Activated naive CD8-positive, alpha-beta T cell (primary cell): ENCODE data around the gene S1PR2.

ENCODE experiments used
- H3K27ac Mint-ChIP-seq: one replicate; pipeline ENCODE4 v1.8.0; 2021; ENCODE audit warnings: mixed read lengths
- H3K27me3 Mint-ChIP-seq: one replicate; pipeline ENCODE4 v1.8.0; 2021; ENCODE audit warnings: mixed read lengths
- H3K36me3 Mint-ChIP-seq: one replicate; pipeline ENCODE4 v1.8.0; 2021; ENCODE audit warnings: mixed read lengths
- H3K4me1 Mint-ChIP-seq: one replicate; pipeline ENCODE4 v1.8.0; 2021; ENCODE audit warnings: low read depth, mixed read lengths
- H3K4me3 Mint-ChIP-seq: one replicate; pipeline ENCODE4 v1.8.0; 2021; ENCODE audit warnings: mild to moderate bottlenecking, mixed read lengths
- H3K9me3 Mint-ChIP-seq: one replicate; pipeline ENCODE4 v1.8.0; 2021; ENCODE audit warnings: low read depth, mixed read lengths

Gene S1PR2

GRCh38 chr19:10230861-10231611 lies at the start of gene S1PR2:
S1PR2 (minus strand) TSS chr19:10231331; CDS start chr19:10224905, 6,426 bp downstream.
- peak within 1 kb of the TSS; percentile 68 for H3K27ac Mint-ChIP-seq
- peak within 1 kb of the TSS; percentile 85 for H3K4me3 Mint-ChIP-seq
- H3K4me1 Mint-ChIP-seq, result peaks cover 15% of the 10 kb centered on the region
- H3K36me3 Mint-ChIP-seq, result peaks cover 2% of the 10 kb centered on the region
- no peaks in the 10 kb centered on the region for H3K27me3 Mint-ChIP-seq
- H3K9me3 Mint-ChIP-seq, result no peaks in the 10 kb centered on the region

GRCh38 chr19:10279737-10280442 lies 48.8 kb upstream of the S1PR2 start:
- Mint-ChIP-seq H3K9me3 (no peaks in the 10 kb centered on the region), H3K27me3 (no peaks in the 10 kb centered on the region), H3K4me3 (no peak overlapping the region), H3K27ac (no peak overlapping the region), H3K36me3 (peaks cover under 1% of the 10 kb centered on the region), H3K4me1 (peaks cover 9% of the 10 kb centered on the region)

GRCh38 chr19:10278935-10279334 lies 47.8 kb upstream of the S1PR2 start:
- H3K27ac Mint-ChIP-seq, result no peak overlapping the region
- no peaks in the 10 kb centered on the region for H3K9me3 Mint-ChIP-seq
- H3K4me1 Mint-ChIP-seq, result peaks cover 10% of the 10 kb centered on the region
- H3K36me3 Mint-ChIP-seq, result peaks cover 4% of the 10 kb centered on the region
- no peaks in the 10 kb centered on the region for H3K27me3 Mint-ChIP-seq
- H3K4me3 Mint-ChIP-seq, result no peak overlapping the region

- Mint-ChIP-seq H3K27me3 (no peaks in the 10 kb centered on the region), H3K36me3 (peaks cover 4% of the 10 kb centered on the region), H3K4me1 (peaks cover 11% of the 10 kb centered on the region), H3K27ac (no peak overlapping the region), H3K4me3 (no peak overlapping the region), H3K9me3 (no peaks in the 10 kb centered on the region)
These were observed 46.9 kb upstream of the S1PR2 start for GRCh38 chr19:10277795-10278589.

GRCh38 chr19:10274589-10274988 lies 43.5 kb upstream of the S1PR2 start:
- Mint-ChIP-seq H3K27me3 (no peaks in the 10 kb centered on the region), H3K9me3 (no peaks in the 10 kb centered on the region), H3K27ac (peak overlapping the region; percentile 22), H3K4me1 (peaks cover 18% of the 10 kb centered on the region), H3K36me3 (peaks cover 4% of the 10 kb centered on the region), H3K4me3 (no peak overlapping the region)

- Mint-ChIP-seq H3K36me3 (peaks cover 4% of the 10 kb centered on the region), H3K4me1 (peaks cover 14% of the 10 kb centered on the region), H3K27me3 (no peaks in the 10 kb centered on the region), H3K4me3 (peak overlapping the region; percentile 81), H3K9me3 (no peaks in the 10 kb centered on the region), H3K27ac (peak overlapping the region; percentile 54)
These were observed 40.5 kb upstream of the S1PR2 start for GRCh38 chr19:10271543-10272086.

- peaks cover 14% of the 10 kb centered on the region for H3K4me1 Mint-ChIP-seq
- H3K4me3 Mint-ChIP-seq, result peak within 1 kb of the TSS; percentile 81
- H3K27ac Mint-ChIP-seq, result peak within 1 kb of the TSS; percentile 54
- peaks cover 4% of the 10 kb centered on the region for H3K36me3 Mint-ChIP-seq
- no peaks in the 10 kb centered on the region for H3K27me3 Mint-ChIP-seq
- no peaks in the 10 kb centered on the region for H3K9me3 Mint-ChIP-seq
These were observed 39.7 kb upstream of the S1PR2 start, which contains the start of gene ICAM1 for GRCh38 chr19:10270616-10271394. ICAM1 (plus strand) TSS chr19:10271120; CDS start chr19:10271160, 40 bp downstream.

- Mint-ChIP-seq H3K27ac (peak overlapping the region; percentile 54), H3K36me3 (peaks cover 4% of the 10 kb centered on the region), H3K4me1 (peaks cover 14% of the 10 kb centered on the region), H3K27me3 (no peaks in the 10 kb centered on the region), H3K4me3 (peak overlapping the region; percentile 81), H3K9me3 (no peaks in the 10 kb centered on the region)
These were observed 39.1 kb upstream of the S1PR2 start for GRCh38 chr19:10270180-10270615.

GRCh38 chr19:10269333-10270179 lies 38.4 kb upstream of the S1PR2 start:
- peak overlapping the region; percentile 81 for H3K4me3 Mint-ChIP-seq
- H3K36me3 Mint-ChIP-seq, result peaks cover under 1% of the 10 kb centered on the region
- H3K27ac Mint-ChIP-seq, result no peak overlapping the region
- H3K9me3 Mint-ChIP-seq, result no peaks in the 10 kb centered on the region
- H3K4me1 Mint-ChIP-seq, result peaks cover 14% of the 10 kb centered on the region
- H3K27me3 Mint-ChIP-seq, result no peaks in the 10 kb centered on the region

GRCh38 chr19:10268071-10268470 lies 36.9 kb upstream of the S1PR2 start:
- Mint-ChIP-seq H3K4me3 (no peak overlapping the region), H3K4me1 (peaks cover 12% of the 10 kb centered on the region), H3K27ac (no peak overlapping the region), H3K36me3 (no peaks in the 10 kb centered on the region), H3K9me3 (no peaks in the 10 kb centered on the region), H3K27me3 (no peaks in the 10 kb centered on the region)

GRCh38 chr19:10266706-10267105 lies 35.6 kb upstream of the S1PR2 start:
- Mint-ChIP-seq H3K27ac (no peak overlapping the region), H3K9me3 (no peaks in the 10 kb centered on the region), H3K27me3 (no peaks in the 10 kb centered on the region)

GRCh38 chr19:10262771-10263170 lies 31.6 kb upstream of the S1PR2 start:
- Mint-ChIP-seq H3K36me3 (no peaks in the 10 kb centered on the region), H3K9me3 (no peaks in the 10 kb centered on the region), H3K27me3 (no peaks in the 10 kb centered on the region), H3K4me3 (no peak overlapping the region), H3K27ac (no peak overlapping the region), H3K4me1 (peaks cover 17% of the 10 kb centered on the region)

More at GRCh38 chr19:10266706-10267105, 35.6 kb upstream of the S1PR2 start:
- Mint-ChIP-seq H3K4me3 (no peak overlapping the region), H3K4me1 (peaks cover 5% of the 10 kb centered on the region), H3K36me3 (no peaks in the 10 kb centered on the region)

GRCh38 chr19:10260141-10260584 lies 29.0 kb upstream of the S1PR2 start:
- peaks cover 19% of the 10 kb centered on the region for H3K4me1 Mint-ChIP-seq
- peak overlapping the region; percentile 83 for H3K27ac Mint-ChIP-seq
- peaks cover 6% of the 10 kb centered on the region for H3K36me3 Mint-ChIP-seq
- no peaks in the 10 kb centered on the region for H3K9me3 Mint-ChIP-seq
- H3K4me3 Mint-ChIP-seq, result peak overlapping the region; percentile 52
- H3K27me3 Mint-ChIP-seq, result no peaks in the 10 kb centered on the region
